Large intestine (tissue), 3 donors: ENCODE results near the gene ANKS1B. TPM values are rescaled to one million over a fixed set of nuclear protein-coding genes. Genes with fewer than 3 reads are reported as not detected.
"Not testable (repeated sequence)": the region's sequence is repeated elsewhere in the genome, so short reads cannot be mapped to it uniquely, and the experiment has no call there.

Experiments
- DNase-seq, 2 donors: peaks; one replicate each; pipeline versions ENCODE4 v3.0.0 to v3.0.0-alpha.2; 2013
- H3K27ac ChIP-seq: one replicate; pipeline ENCODE4 v1.5.1; 2013; ENCODE audit warnings: low read length
- H3K27me3 ChIP-seq: 2 replicates; pipeline ENCODE4 v1.6.1; 2013; ENCODE audit warnings: low read length; ENCODE audit not compliant: control insufficient read depth, insufficient read depth
- H3K36me3 ChIP-seq: 2 replicates; pipeline ENCODE4 v1.6.1; 2013; ENCODE audit warnings: low read length; ENCODE audit not compliant: control insufficient read depth, insufficient read depth
- H3K4me1 ChIP-seq: one replicate; pipeline ENCODE4 v1.6.1; 2013; ENCODE audit warnings: low read length; ENCODE audit not compliant: control insufficient read depth, insufficient read depth
- H3K4me3 ChIP-seq: one replicate; pipeline ENCODE4 v1.5.1; 2013; ENCODE audit warnings: low read length
- H3K9me3 ChIP-seq: one replicate; pipeline ENCODE4 v1.6.1; 2013; ENCODE audit warnings: mild to moderate bottlenecking, low read depth, low read length, moderate library complexity; ENCODE audit not compliant: control insufficient read depth
- WGBS: methylation state at CpG from one replicate; pipeline ENCODE4 v1.1.5; 2013; ENCODE audit warnings: low lambda C conversion rate; ENCODE audit not compliant: insufficient coverage; 5-methylcytosine and 5-hydroxymethylcytosine counted together
- polyA plus RNA-seq: library from polyadenylated mRNA; unstranded; fragments of 120-200 nt; gene quantifications from one replicate; pipeline ENCODE4 v1.2.1, GENCODE V29; 2013

The ANKS1B gene
- polyA plus RNA-seq, 1 donor = 2.4 TPM

DNA sequence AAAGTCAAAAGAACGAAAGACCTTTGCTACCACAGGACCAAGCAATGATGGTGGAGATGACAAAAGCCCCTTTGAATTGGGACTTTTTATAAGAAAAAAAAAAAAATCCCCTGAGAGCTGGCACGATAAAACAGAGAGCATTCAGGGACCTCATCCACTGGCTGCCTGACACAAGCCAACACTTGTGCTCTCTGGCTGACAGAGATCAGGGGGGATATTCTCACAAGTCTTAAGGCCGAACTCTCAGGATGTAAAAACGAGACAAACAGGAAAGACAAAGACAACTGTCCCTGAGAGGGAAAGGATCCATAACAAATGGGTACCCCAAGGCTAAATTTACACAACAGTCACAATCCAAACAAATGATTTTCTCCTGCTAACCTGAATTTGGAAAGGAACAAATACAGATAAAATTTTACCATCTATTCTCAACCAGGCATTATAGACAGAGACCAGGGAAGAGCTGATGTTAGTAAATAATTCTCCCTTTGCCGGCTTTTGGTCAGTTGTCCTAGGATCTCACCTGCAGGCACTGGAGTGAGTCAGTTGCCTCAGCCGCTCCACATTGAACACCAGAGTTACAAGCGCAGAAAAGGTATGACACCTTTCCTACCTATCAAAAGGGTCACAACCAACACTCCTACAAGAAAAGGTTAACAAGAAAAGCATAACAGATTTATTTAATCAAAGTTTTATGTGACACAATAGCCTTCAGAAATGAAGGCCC, 375.1 kb downstream of the ANKS1B start:
- DNase-seq = no peak
- Histone ChIP-seq H3K36me3 (no peaks in the 10 kb centered on the region), H3K4me3 (no peak overlapping the region), H3K27me3 (no peaks in the 10 kb centered on the region), H3K27ac (no peak overlapping the region), H3K9me3 (no peaks in the 10 kb centered on the region), H3K4me1 (no peaks in the 10 kb centered on the region)
- WGBS = 10% methylated on average over 2 of the region's 7 CpGs

DNA sequence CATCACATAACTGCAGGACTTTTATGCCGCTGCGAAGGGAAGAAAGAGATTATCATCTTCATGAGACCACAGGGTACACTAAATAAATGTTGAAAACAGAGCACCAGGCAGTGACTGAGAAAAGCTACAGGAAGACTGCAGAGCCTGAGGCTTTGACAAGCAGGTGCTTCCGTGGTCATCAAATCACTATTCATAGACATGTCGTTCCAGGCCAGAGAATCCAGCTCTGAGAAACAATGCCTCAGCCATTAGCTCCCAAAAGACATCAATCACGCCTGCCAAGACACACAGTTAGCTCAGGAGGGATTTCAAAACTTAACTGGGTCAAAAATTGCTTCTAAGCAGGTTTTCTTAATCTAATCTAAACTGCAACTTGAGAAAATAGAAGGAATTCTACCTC, 384.3 kb downstream of the ANKS1B start:
- no peak overlapping the region for H3K4me3 ChIP-seq
- no peaks in the 10 kb centered on the region for H3K36me3 ChIP-seq
- no peaks in the 10 kb centered on the region for H3K4me1 ChIP-seq
- DNase-seq = no peak
- no peaks in the 10 kb centered on the region for H3K27me3 ChIP-seq
- no peak overlapping the region for H3K27ac ChIP-seq
- 68% methylated on average over 2 of the region's 5 CpGs for WGBS
- no peaks in the 10 kb centered on the region for H3K9me3 ChIP-seq

DNA sequence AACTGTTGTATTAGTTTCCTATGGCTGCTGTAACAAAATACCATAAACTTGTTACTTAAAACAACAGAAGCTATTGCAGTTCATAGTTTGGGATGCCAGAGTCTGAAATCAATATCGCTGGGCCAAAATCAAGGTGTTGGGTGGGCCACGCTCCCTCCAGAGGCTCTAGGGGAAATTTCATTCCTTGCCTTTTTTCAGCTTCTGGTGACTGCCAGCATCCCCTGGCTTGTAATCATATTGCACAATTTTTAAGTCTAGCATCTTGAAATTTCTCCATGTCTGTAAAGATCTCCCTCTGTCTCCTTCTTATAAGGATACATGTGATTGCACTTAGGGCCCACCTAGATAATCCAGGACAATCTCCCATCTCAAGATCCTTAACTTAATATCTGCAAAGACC, 386.0 kb downstream of the ANKS1B start:
- H3K4me3 ChIP-seq = no peak overlapping the region
- H3K4me1 ChIP-seq = no peaks in the 10 kb centered on the region
- H3K27me3 ChIP-seq = no peaks in the 10 kb centered on the region
- no peaks in the 10 kb centered on the region for H3K9me3 ChIP-seq
- no peak for DNase-seq
- no CpG with 5 or more reads among the region's 2 CpGs for WGBS
- H3K27ac ChIP-seq = no peak overlapping the region
- H3K36me3 ChIP-seq = no peaks in the 10 kb centered on the region

DNA sequence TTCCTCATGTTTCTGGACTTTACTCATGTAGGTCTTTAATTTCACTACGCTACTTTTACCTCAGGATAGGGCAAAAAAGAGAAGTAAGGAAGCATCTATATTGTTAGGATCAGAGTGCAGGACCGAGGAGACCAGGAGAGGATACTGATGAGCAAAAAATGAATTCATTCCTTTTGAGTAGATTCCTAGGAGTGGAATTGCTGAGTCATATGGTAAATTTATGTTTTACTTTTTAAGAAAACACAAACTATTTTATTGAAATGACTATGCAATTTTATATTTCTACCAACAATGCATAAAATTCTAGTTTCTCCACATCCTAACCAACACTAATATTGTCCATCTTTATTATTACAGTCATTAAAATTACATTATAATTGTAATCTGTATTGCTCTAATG, 388.0 kb downstream of the ANKS1B start:
- H3K4me1 ChIP-seq = no peaks in the 10 kb centered on the region
- 100% methylated on average over 1 of the region's 2 CpGs for WGBS
- H3K36me3 ChIP-seq = no peaks in the 10 kb centered on the region
- no peaks in the 10 kb centered on the region for H3K27me3 ChIP-seq
- H3K4me3 ChIP-seq = no peak overlapping the region
- no peaks in the 10 kb centered on the region for H3K9me3 ChIP-seq
- no peak for DNase-seq
- H3K27ac ChIP-seq = no peak overlapping the region

GRCh38 chr12:99577125-99577524, 407.6 kb downstream of the ANKS1B start:
- WGBS = 83% methylated on average over 1 of the region's 1 CpG
- DNase-seq = not testable (repeated sequence)

GRCh38 chr12:99573980-99574379, 410.8 kb downstream of the ANKS1B start:
- no peak overlapping the region for H3K4me3 ChIP-seq
- DNase-seq = no peak
- no peaks in the 10 kb centered on the region for H3K9me3 ChIP-seq
- H3K27me3 ChIP-seq = no peaks in the 10 kb centered on the region
- H3K27ac ChIP-seq = no peak overlapping the region
- WGBS = 94% methylated on average over 2 of the region's 2 CpGs
- no peaks in the 10 kb centered on the region for H3K4me1 ChIP-seq
- no peaks in the 10 kb centered on the region for H3K36me3 ChIP-seq

More at GRCh38 chr12:99577125-99577524, 407.6 kb downstream of the ANKS1B start:
- not testable (repeated sequence) for H3K27me3 ChIP-seq, H3K27ac ChIP-seq, H3K36me3 ChIP-seq, H3K4me1 ChIP-seq, H3K4me3 ChIP-seq, H3K9me3 ChIP-seq

GRCh38 chr12:99567072-99567471, 417.7 kb downstream of the ANKS1B start:
- Histone ChIP-seq H3K4me3 (no peak overlapping the region), H3K9me3 (no peaks in the 10 kb centered on the region), H3K36me3 (no peaks in the 10 kb centered on the region), H3K4me1 (no peaks in the 10 kb centered on the region), H3K27me3 (no peaks in the 10 kb centered on the region), H3K27ac (no peak overlapping the region)
- WGBS = no CpG with 5 or more reads among the region's 2 CpGs
- no peak for DNase-seq

GRCh38 chr12:99558109-99558508, 426.6 kb downstream of the ANKS1B start:
- Histone ChIP-seq H3K4me3 (no peak overlapping the region), H3K4me1 (no peaks in the 10 kb centered on the region), H3K36me3 (no peaks in the 10 kb centered on the region), H3K27ac (no peak overlapping the region), H3K27me3 (no peaks in the 10 kb centered on the region), H3K9me3 (no peaks in the 10 kb centered on the region)
- no peak for DNase-seq
- no CpG with 5 or more reads among the region's 7 CpGs for WGBS

DNA sequence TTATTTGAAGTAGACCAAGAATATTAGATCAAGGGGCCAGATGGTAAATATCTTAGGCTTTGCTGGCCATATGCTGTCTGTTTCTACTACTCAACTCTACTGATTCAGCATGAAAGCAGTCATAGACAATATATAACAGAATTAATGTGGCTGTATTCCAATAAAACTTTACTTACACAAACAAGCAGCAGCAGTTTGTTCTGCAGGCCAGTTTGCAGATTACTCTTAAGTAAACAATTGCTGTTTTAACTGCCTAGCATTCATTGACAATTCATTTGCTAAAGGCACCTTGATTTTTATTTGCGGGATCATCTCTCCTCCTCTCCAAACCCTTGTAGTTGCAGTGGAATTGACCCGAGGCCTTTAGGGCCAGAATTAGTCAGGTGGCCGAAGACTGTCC, 431.3 kb downstream of the ANKS1B start:
- Histone ChIP-seq H3K4me1 (no peaks in the 10 kb centered on the region), H3K27ac (no peak overlapping the region), H3K36me3 (no peaks in the 10 kb centered on the region), H3K27me3 (no peaks in the 10 kb centered on the region), H3K4me3 (no peak overlapping the region), H3K9me3 (no peaks in the 10 kb centered on the region)
- WGBS = no CpG with 5 or more reads among the region's 3 CpGs
- no peak for DNase-seq

- H3K36me3 ChIP-seq = no peaks in the 10 kb centered on the region
- no peak overlapping the region for H3K4me3 ChIP-seq
- no peaks in the 10 kb centered on the region for H3K9me3 ChIP-seq
- no peaks in the 10 kb centered on the region for H3K4me1 ChIP-seq
- no peak overlapping the region for H3K27ac ChIP-seq
- WGBS = 83% methylated on average over 1 of the region's 1 CpG
- DNase-seq = no peak
- H3K27me3 ChIP-seq = no peaks in the 10 kb centered on the region
Observed at GRCh38 chr12:99552022-99552421, 432.7 kb downstream of the ANKS1B start.

GRCh38 chr12:99549651-99550050, 435.1 kb downstream of the ANKS1B start:
- no peaks in the 10 kb centered on the region for H3K27me3 ChIP-seq
- H3K4me3 ChIP-seq = no peak overlapping the region
- DNase-seq = no peak
- no peaks in the 10 kb centered on the region for H3K9me3 ChIP-seq
- no CpG with 5 or more reads among the region's 5 CpGs for WGBS
- H3K4me1 ChIP-seq = no peaks in the 10 kb centered on the region
- H3K27ac ChIP-seq = no peak overlapping the region
- no peaks in the 10 kb centered on the region for H3K36me3 ChIP-seq
